Heart left ventricle (tissue), 16 donors: Measurements from ENCODE around the gene SIL1. TPM values are rescaled to one million over a fixed set of nuclear protein-coding genes. Genes with fewer than 3 reads are reported as not detected.

Experiments
- ATAC-seq, 4 donors: fragments of 200-7000 bp; cut with Tn5 transposase; one replicate each; pipeline ENCODE4 v1.9.1; 2020 to 2022; ENCODE audit warnings: moderate library complexity in 4 of 4, mild to moderate bottlenecking in 3 of 4, moderate number of reproducible peaks in 1 of 4
- DNase-seq, 5 donors: peaks; one replicate each; pipeline ENCODE4 v3.0.0-alpha.2; 2020
- H3K27ac ChIP-seq, 12 donors: fragments of 200-600 bp; sonication (generic) in 4 of 12; one replicate each; pipeline versions ENCODE4 v1.5.0 to v1.8.0; 2016 to 2022; ENCODE audit warnings: mild to moderate bottlenecking in 2 of 12
- H3K27me3 ChIP-seq, 9 donors: fragments of 200-600 bp; sonication (generic) in 2 of 9; one replicate each; pipeline versions ENCODE4 v1.5.1 to v1.8.0; 2016 to 2022; ENCODE audit warnings: mild to moderate bottlenecking in 3 of 9
- H3K36me3 ChIP-seq, 9 donors: fragments of 200-600 bp; sonication (generic) in 2 of 9; one replicate each; pipeline versions ENCODE4 v1.5.0 to v1.8.0; 2018 to 2022; ENCODE audit warnings: mild to moderate bottlenecking in 2 of 9
- H3K4me1 ChIP-seq, 12 donors: fragments of 200-600 bp; sonication (generic) in 4 of 12; one replicate each; pipeline versions ENCODE4 v1.5.0 to v1.8.0; 2016 to 2022; ENCODE audit warnings: mild to moderate bottlenecking in 3 of 12
- H3K4me3 ChIP-seq, 12 donors: fragments of 200-600 bp; sonication (generic) in 4 of 12; one replicate each; pipeline versions ENCODE4 v1.5.0 to v1.8.0; 2017 to 2022; ENCODE audit warnings: mild to moderate bottlenecking in 9 of 12, moderate library complexity in 4 of 12
- H3K9me3 ChIP-seq, 12 donors: fragments of 200-600 bp; sonication (generic) in 4 of 12; one replicate each; pipeline versions ENCODE4 v1.5.0 to v1.8.0; 2016 to 2022; ENCODE audit warnings: mild to moderate bottlenecking in 1 of 12
- POLR2A ChIP-seq, 2 donors: fragments of 450-650 bp; IDR thresholded peaks; one replicate each; pipeline ENCODE4 v1.6.1; 2017; ENCODE audit warnings: antibody characterized with exemption in 2 of 2, mild to moderate bottlenecking in 2 of 2, moderate library complexity in 2 of 2
- WGBS, 4 donors: extraction: QIAGEN DNeasy Blood & Tissue Kit in 2 of 4; methylation state at CpG; one replicate each; pipeline versions ENCODE4 v1.1.5 to v1.1.7; 2013 to 2018; 5-methylcytosine and 5-hydroxymethylcytosine counted together
- intact Hi-C, 10 donors: fragments of 100-400 bp; cut with DNase I; formaldehyde crosslinking; loops; one replicate each; pipeline versions ENCODE4 v1.11.1 to v1.14.2; 2022
- polyA plus RNA-seq, 2 donors: library from polyadenylated mRNA; stranded (reverse); fragments of 200-250 nt; gene quantifications; one replicate each; pipeline ENCODE4 v1.2.3, GENCODE V29; 2013
- total RNA-seq, 9 donors: library from RNA; depleted of rRNA in 2 of 9; stranded (reverse); fragments of >200 nt in 2 of 9; fragmentation: NEBNext Ultra II Directional in 3 of 9; extraction: Animal tissue kit (Norgen Biotek cat#: 25700) in 3 of 9; gene quantifications; one replicate each; pipeline versions ENCODE4 v1.1.0 to v1.2.4, GENCODE V29; 2016 to 2023
- TF ChIP-seq, protein P1 (sequence below), 12 donors: fragments of 200-600 bp; sonication (generic) in 4 of 12; IDR thresholded peaks; one replicate each; pipeline versions ENCODE4 v1.5.0 to v1.8.0; 2018 to 2022; ENCODE audit warnings: antibody characterized with exemption in 12 of 12, mild to moderate bottlenecking in 5 of 12
- donor health status: ischemic (EF 13 %, LVEDD 7.1; RV severe dilation, severe dysfunction).
- donor health status: healthy with polysubstance abuse.
- donor health status: DM: no; HTN: yes; CAD: no.
- donor health status: DM: no; HTN: no; CAD: no.
- donor health status: ischemic (EF 25% LVEDD 6.9; RV normal size, moderate dysfunction).
- donor health status: ischemic (EF 25% LVEDD 5.7; RV mildly dilated, moderate dysfunction).
- donor health status: healthy.
- donor health status: DM: yes; HTN: yes; CAD: no.
- donor health status: ischemic (EF 35%, LVEDD 5.7; RV mildly dilated, moderate dysfunction).
- donor health status: nonischemic (EF 11% LVEDD 7.7; RV severe dilation, severe dysfunction).
- donor health status: DM: yes; HTN: yes; CAD: no.
- donor health status: PGD.
- donor health status: ischemic (EF 29% LVEDD 5.4; RV normal size, mild dysfunction).
- donor health status: nonischemic (EF 23%, LVEDD 6.1; RV moderate dilation, normal function).

SIL1 gene
- total and polyA plus RNA-seq, 11 donors, result 33.8 to 341 (median 40.2) TPM

GRCh38 chr5:138980441-138980840 is 217.7 kb downstream of the SIL1 start:
- DNase-seq (no peak), ATAC-seq (no peak)
- Histone ChIP-seq H3K9me3 (no peaks in the 10 kb centered on the region), H3K4me1 (peaks cover 0 to 19% (median 6%) of the 10 kb centered on the region in 12 donors), H3K36me3 (no peaks in the 10 kb centered on the region), H3K27ac (no peak overlapping the region), H3K4me3 (no peak overlapping the region), H3K27me3 (no peaks in the 10 kb centered on the region)
- TF ChIP-seq POLR2A (IDR thresholded peaks at IDR 0.05), result no peak
- TF ChIP-seq, protein P1, sequence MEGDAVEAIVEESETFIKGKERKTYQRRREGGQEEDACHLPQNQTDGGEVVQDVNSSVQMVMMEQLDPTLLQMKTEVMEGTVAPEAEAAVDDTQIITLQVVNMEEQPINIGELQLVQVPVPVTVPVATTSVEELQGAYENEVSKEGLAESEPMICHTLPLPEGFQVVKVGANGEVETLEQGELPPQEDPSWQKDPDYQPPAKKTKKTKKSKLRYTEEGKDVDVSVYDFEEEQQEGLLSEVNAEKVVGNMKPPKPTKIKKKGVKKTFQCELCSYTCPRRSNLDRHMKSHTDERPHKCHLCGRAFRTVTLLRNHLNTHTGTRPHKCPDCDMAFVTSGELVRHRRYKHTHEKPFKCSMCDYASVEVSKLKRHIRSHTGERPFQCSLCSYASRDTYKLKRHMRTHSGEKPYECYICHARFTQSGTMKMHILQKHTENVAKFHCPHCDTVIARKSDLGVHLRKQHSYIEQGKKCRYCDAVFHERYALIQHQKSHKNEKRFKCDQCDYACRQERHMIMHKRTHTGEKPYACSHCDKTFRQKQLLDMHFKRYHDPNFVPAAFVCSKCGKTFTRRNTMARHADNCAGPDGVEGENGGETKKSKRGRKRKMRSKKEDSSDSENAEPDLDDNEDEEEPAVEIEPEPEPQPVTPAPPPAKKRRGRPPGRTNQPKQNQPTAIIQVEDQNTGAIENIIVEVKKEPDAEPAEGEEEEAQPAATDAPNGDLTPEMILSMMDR (IDR thresholded peaks at IDR 0.05), result no peak
- intact Hi-C loops, result no loop called here

- Histone ChIP-seq H3K9me3 (no peaks in the 10 kb centered on the region), H3K27ac (no peak overlapping the region), H3K4me3 (no peak overlapping the region), H3K27me3 (no peaks in the 10 kb centered on the region), H3K4me1 (peaks cover 0 to 23% (median 11%) of the 10 kb centered on the region in 12 donors), H3K36me3 (no peaks in the 10 kb centered on the region)
- DNase-seq, result no peak
- ATAC-seq, result no peak
- TF ChIP-seq POLR2A (IDR thresholded peaks at IDR 0.05), result no peak
- TF ChIP-seq, protein P1 (IDR thresholded peaks at IDR 0.05), result no peak
- 84 to 91% (median 89%) methylated on average over 5 of the region's 5 CpGs for WGBS, 4 donors
- intact Hi-C loops, result loop anchor here in 1 of 10 donors (5.0 kb wide), 1 partner anchor 232 kb away; no protein-coding TSS in a partner anchor
These were observed 218.4 kb downstream of the SIL1 start for GRCh38 chr5:138979684-138980280.

DNA sequence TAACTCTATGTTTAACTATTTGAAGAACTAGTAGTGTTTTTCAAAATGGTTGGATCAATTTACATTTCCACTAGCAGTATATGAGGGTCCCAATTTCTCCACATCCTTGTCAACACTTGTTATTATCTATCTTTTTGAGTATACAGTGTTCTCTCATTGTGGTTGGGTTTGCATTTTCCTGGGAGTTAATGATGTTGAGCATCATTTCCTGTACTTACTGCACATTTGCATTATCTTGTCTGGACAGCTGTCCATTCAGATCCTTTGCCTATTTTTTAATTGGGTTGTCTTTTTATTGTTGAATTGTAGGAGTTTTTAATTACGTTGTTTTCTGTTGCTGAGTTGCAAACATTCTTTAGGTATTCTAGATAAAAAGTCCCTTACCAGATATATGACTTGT is 219.6 kb downstream of the SIL1 start:
- no peak overlapping the region for H3K27ac ChIP-seq
- intact Hi-C loops, result loop anchor here in 1 of 10 donors (5.0 kb wide), 1 partner anchor 231 kb away; no protein-coding TSS in a partner anchor
- no peaks in the 10 kb centered on the region for H3K27me3 ChIP-seq
- WGBS, 4 donors, result 79 to 95% (median 93%) methylated on average over 1 of the region's 1 CpG
- no peak overlapping the region for H3K4me3 ChIP-seq
- no peaks in the 10 kb centered on the region for H3K9me3 ChIP-seq
- no peak for ATAC-seq
- DNase-seq, result no peak
- TF ChIP-seq POLR2A (IDR thresholded peaks at IDR 0.05), result no peak
- TF ChIP-seq, protein P1 (IDR thresholded peaks at IDR 0.05), result no peak
- peaks cover 0 to 35% (median 23%) of the 10 kb centered on the region in 12 donors for H3K4me1 ChIP-seq
- no peaks in the 10 kb centered on the region for H3K36me3 ChIP-seq

- DNase-seq, result no peak
- Histone ChIP-seq H3K27ac (no peak overlapping the region), H3K36me3 (no peaks in the 10 kb centered on the region), H3K4me1 (peaks cover 0 to 38% (median 28%) of the 10 kb centered on the region in 12 donors), H3K27me3 (no peaks in the 10 kb centered on the region), H3K4me3 (no peak overlapping the region), H3K9me3 (no peaks in the 10 kb centered on the region)
- intact Hi-C loops, result loop anchor here in 1 of 10 donors (5.0 kb wide), 1 partner anchor 231 kb away; no protein-coding TSS in a partner anchor
- 81 to 89% (median 84%) methylated on average over 1 of the region's 1 CpG for WGBS, 4 donors
- TF ChIP-seq POLR2A (IDR thresholded peaks at IDR 0.05), result no peak
- TF ChIP-seq, protein P1 (IDR thresholded peaks at IDR 0.05), result no peak
- no peak for ATAC-seq
These were observed 220.1 kb downstream of the SIL1 start for GRCh38 chr5:138978080-138978479.
